ENCODE measurements around the gene CNTLN.

DNA sequence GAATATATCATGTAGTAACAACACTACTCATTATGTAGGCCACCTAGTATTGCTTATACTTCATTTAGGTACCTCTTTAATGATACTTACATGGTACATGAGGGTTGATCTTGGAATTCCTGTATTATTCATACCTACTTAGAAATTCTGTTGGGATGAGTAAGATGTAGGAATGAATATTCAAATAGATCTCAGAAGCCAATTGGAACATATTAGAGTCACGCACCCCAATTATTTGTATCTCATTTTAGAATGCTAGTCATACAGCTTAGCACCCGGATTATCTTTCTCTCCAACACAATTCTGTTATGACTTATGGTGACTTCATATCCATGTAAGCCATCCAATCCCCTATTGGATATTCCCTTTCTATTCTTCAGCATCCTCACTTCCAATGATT lies 337.3 kb downstream of the CNTLN start:
- TF ChIP-seq, protein P1, sequence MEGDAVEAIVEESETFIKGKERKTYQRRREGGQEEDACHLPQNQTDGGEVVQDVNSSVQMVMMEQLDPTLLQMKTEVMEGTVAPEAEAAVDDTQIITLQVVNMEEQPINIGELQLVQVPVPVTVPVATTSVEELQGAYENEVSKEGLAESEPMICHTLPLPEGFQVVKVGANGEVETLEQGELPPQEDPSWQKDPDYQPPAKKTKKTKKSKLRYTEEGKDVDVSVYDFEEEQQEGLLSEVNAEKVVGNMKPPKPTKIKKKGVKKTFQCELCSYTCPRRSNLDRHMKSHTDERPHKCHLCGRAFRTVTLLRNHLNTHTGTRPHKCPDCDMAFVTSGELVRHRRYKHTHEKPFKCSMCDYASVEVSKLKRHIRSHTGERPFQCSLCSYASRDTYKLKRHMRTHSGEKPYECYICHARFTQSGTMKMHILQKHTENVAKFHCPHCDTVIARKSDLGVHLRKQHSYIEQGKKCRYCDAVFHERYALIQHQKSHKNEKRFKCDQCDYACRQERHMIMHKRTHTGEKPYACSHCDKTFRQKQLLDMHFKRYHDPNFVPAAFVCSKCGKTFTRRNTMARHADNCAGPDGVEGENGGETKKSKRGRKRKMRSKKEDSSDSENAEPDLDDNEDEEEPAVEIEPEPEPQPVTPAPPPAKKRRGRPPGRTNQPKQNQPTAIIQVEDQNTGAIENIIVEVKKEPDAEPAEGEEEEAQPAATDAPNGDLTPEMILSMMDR (IDR thresholded peaks at IDR 0.05) = no peak
- TF ChIP-seq POLR2A (IDR thresholded peaks at IDR 0.05) = no peak
